GM21515 (cell line): Measurements from ENCODE around the gene ERGIC1.
A peak's percentile ranks its signal among the peaks of the same experiment; 100 is the strongest.
"Not testable (repeated sequence)": the region's sequence is repeated elsewhere in the genome, so short reads cannot be mapped to it uniquely, and the experiment has no call there.

Experiments used
- ATAC-seq: cut with Tn5 transposase; IDR thresholded peaks from one replicate; pipeline ENCODE4 v1.9.1; 2021; ENCODE audit not compliant: unreplicated experiment

Gene ERGIC1

GRCh38 chr5:172799416-172799815 is 34.6 kb upstream of the ERGIC1 start:
- ATAC-seq, result no peak

- ATAC-seq, result no peak
Observed at GRCh38 chr5:172800088-172800551, 33.9 kb upstream of the ERGIC1 start.

GRCh38 chr5:172801179-172801671 is 32.8 kb upstream of the ERGIC1 start:
- ATAC-seq, result no peak

GRCh38 chr5:172802112-172802511 is 31.9 kb upstream of the ERGIC1 start:
- ATAC-seq, result no peak

GRCh38 chr5:172802567-172803176 is 31.4 kb upstream of the ERGIC1 start:
- ATAC-seq, result no peak

- no peak for ATAC-seq
Observed at GRCh38 chr5:172805018-172805683, 28.9 kb upstream of the ERGIC1 start.

- no peak for ATAC-seq
Observed at GRCh38 chr5:172805736-172806255, 28.3 kb upstream of the ERGIC1 start.

- ATAC-seq, result peak; percentile 93
Observed at GRCh38 chr5:172806897-172807672, 27.0 kb upstream of the ERGIC1 start.

- no peak for ATAC-seq
Observed at GRCh38 chr5:172807766-172808311, 26.2 kb upstream of the ERGIC1 start.

GRCh38 chr5:172809774-172810173 is 24.3 kb upstream of the ERGIC1 start:
- ATAC-seq, result no peak

- ATAC-seq, result not testable (repeated sequence)
Observed at GRCh38 chr5:172810996-172811395, 23.1 kb upstream of the ERGIC1 start.

- no peak for ATAC-seq
Observed at GRCh38 chr5:172815631-172816030, 18.4 kb upstream of the ERGIC1 start.

- ATAC-seq, result no peak
Observed at GRCh38 chr5:172816925-172817562, 17.0 kb upstream of the ERGIC1 start.

- no peak for ATAC-seq
Observed at GRCh38 chr5:172817664-172818063, 16.4 kb upstream of the ERGIC1 start.

GRCh38 chr5:172818081-172818480 is 16.0 kb upstream of the ERGIC1 start:
- ATAC-seq, result no peak

GRCh38 chr5:172819569-172819968 is 14.5 kb upstream of the ERGIC1 start:
- no peak for ATAC-seq

GRCh38 chr5:172820046-172820767 is 13.8 kb upstream of the ERGIC1 start:
- no peak for ATAC-seq

GRCh38 chr5:172821340-172821985 is 12.6 kb upstream of the ERGIC1 start:
- no peak for ATAC-seq

- no peak for ATAC-seq
Observed at GRCh38 chr5:172823840-172824362, 10.2 kb upstream of the ERGIC1 start.
